ENCODE measurements around the gene BRIP1. TPM values are rescaled to one million over a fixed set of nuclear protein-coding genes. Genes with fewer than 3 reads are reported as not detected.
"Not testable (repeated sequence)": the region's sequence is repeated elsewhere in the genome, so short reads cannot be mapped to it uniquely, and the experiment has no call there.

Gene BRIP1
- polyA plus RNA-seq, 4 donors, result 8.1 to 11.7 (median 10.8) TPM

DNA sequence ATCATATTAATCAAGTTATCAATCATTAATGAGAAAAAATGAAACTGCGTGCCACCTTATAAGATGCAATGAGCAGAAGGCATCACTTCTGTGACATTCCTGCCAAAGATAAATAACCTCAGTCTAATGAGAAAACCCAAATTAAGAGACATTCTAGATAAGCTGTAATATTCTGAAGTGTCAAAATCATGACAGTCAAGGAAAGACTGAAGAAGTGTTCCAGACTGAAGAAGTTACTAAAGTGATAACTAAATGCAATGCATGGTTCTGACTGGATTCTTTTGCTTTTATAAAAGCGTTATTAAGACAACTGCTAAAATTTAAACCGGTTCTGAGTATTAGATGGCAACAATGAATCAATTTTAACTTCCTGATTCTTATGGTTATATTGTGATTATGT lies 30.9 kb downstream of the BRIP1 start:
- DNase-seq (ENCODE audit: low read depth in 4 of 4, low spot score in 3 of 4), result no peak

DNA sequence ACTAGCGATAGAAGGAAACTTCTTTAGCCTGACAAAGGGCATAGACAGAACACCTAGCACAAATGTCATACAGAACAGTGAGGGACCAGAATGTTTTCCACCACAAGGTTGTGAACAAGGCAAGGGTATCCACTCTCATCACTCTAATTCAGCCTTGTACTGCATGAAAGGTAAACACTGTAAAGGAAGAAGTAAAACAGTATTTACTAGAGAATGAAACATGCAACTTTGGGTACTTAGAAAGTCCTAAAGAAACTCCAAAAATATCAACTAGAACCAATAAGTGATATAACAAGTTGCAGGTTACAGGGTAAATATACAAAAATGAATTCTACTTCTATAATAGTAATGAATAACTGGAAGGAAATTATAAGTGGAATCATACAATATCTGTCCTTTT lies 32.2 kb downstream of the BRIP1 start:
- DNase-seq (ENCODE audit: low read depth in 4 of 4, low spot score in 3 of 4), result no peak

DNA sequence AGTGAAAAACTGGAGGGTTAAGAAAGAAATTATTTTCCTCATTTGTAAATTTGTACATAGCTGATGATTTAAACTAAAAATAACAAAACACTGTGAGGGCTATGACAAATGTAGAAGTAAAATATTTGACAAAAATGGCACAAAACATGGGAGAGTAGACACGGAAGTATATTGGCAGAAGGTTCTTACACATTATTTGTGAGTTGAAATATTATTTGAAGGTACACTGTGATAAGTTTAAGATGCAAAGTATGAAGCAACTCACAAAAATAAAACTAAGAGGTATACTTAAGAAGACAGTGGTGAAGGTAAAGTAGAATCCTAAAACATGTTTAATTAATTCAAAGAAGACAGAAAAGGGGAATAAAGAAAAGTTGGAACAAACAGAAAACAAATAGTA lies 34.6 kb downstream of the BRIP1 start:
- DNase-seq (ENCODE audit: low read depth in 4 of 4, low spot score in 3 of 4), result no peak

DNA sequence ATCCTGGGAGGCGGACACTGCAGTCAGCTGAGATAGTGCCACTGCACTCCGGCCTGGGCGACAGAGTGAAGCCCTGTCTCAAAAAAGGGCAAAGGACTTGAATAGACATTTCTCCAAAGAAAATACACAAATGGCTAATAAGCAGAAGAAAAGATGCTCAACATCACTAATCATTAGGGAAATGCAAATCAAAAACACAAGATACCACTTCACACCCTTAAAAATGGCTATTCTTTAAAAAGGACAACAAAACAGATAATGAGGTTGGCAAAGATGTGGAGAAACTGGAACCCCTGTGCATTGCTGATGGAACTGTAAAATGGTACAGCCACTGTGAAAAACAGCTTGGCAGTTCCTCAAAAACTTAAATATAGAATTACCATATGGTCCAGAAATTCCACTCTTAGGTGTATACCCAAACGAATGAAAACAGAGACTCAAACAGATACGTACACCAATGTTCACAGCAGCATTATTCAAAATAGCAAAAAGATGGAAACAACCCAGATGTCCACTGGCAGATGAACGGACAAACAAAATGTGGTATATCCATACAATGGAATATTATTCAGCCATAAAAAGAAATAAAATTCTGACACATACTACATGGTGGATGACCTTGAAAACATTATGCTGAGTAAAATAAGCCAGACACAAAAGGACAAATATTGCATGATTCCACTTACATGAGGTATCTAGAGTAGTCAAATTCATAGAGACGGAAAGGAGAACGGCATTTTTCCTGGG lies 35.5 kb downstream of the BRIP1 start:
- DNase-seq (ENCODE audit: low read depth in 4 of 4, low spot score in 3 of 4), result no peak

DNA sequence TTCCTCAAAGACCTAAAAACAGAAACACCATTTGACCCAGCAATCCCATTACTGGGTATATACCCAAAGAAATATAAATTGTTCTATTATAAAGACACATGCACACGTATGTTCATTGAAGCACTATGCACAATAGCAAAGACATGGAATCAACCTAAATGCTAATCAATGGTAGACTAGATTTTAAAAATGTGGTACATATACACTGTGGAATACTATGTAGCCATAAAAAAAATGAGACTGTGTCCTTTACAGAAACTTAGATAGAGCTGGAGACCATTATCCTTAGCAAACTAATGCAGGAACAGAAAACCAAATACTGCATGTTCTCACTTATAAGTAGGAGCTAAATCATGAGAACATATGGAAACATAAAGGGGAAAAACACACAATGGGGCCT lies 36.5 kb downstream of the BRIP1 start:
- not testable (repeated sequence) for DNase-seq (ENCODE audit: low read depth in 4 of 4, low spot score in 3 of 4)

DNA sequence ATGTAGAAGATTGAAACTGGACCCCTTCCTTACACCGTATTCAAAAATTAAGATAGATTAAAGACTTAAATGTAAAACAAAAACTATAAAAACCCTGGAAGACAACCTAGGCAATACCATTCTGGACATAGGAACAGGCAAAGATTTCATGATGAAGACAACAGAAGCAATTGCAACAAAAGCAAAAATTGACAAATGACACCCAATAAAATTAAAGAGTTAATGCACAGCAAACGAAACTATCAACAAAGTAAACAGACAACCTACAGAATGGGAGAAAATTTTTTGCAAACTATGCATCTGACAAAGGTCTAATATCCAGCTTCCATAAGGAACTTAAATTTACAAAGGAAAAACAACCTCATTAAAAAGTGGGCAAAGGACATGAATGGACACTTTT lies 37.1 kb downstream of the BRIP1 start:
- not testable (repeated sequence) for DNase-seq (ENCODE audit: low read depth in 4 of 4, low spot score in 3 of 4)

DNA sequence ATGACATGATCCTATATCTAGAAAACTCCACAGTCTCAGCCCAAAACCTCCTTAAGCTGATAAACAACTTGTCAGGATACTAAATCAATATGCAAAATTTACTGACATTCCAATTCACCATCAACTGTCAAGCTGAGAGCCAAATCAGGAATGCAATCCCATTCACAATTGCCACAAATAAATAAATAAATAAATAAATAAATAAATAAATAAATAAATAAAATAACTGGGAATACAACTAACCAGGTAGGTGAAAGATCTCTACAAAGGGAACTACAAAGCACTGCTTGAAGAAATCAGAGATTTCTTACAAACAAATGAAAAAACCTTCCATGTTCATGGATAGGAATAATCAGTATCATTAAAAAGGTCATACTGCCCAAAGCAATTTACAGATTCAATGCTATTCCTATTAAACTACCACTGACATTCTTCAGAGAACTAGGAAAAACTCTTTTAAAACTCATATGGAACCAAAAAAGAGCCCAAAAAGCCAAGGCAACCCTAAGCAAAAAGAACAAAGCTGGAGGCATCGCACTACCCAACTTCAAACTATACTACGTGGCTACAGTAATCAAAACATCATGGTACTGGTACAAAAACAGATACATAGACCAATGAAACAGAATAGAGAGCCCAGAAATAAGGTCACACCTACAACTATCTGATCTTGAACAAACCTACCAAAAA lies 37.7 kb downstream of the BRIP1 start:
- no peak for DNase-seq (ENCODE audit: low read depth in 4 of 4, low spot score in 3 of 4)

DNA sequence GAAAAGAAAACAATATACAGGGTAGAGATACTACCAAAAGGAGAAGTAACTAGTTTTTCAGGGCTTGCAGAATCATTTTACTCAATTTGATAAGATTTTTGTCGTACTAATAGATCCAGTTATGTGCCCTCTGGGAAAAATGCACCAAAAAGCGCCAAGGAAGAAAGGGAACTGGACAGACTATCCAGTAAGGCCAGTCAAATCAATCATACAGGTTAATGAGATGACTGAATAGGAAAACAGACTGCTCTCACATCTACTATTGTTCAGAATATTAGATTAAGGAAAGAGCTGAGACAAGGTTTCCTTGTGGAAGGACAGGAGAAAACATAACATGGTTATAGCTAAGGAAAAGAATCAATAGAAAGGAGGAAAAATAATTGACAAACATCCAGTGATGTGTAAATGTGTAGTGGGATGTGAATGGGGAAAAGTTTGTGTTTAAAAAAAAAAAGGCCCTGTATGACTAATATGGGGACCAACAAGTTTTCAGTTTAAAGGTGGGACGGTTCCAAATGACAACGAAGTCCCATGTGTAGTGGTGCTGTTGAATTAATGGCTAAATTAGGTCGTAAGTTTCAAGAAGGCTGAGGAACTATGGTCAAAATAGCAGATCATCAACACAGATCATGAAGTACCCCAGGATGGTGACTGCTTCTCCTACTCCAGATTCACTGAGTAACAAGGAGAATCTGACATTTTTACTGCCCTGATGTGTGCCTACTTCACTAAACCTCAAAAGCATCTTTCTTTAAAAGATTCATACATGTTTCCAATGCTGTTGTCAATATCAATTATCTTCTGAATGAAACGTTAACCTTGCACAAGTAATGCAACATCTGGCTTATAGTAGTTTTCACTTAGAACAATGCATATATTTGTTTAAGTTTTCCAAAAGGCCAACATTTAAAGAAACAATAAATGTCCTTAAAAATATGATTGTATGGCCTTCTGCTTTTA lies 40.7 kb downstream of the BRIP1 start:
- no peak for DNase-seq (ENCODE audit: low read depth in 4 of 4, low spot score in 3 of 4)

DNA sequence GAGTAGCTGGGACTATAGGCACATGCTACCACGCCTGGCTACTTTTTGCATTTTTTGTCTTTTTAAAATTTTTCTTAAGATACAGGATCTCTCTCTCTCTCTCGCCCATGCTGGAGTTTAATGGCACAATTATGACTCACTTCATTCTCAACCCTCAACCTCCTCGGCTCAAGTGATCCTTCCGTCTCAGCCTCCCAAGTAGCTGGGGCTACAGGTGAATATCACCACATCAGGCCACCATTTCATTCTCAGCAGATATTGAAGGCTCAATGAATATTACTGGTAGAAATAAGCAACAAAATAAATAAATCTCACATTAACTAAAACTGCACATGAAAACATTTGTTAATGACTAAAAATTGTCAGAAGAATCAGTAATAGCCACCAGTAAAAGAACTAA lies 41.7 kb downstream of the BRIP1 start:
- no peak for DNase-seq (ENCODE audit: low read depth in 4 of 4, low spot score in 3 of 4)

DNA sequence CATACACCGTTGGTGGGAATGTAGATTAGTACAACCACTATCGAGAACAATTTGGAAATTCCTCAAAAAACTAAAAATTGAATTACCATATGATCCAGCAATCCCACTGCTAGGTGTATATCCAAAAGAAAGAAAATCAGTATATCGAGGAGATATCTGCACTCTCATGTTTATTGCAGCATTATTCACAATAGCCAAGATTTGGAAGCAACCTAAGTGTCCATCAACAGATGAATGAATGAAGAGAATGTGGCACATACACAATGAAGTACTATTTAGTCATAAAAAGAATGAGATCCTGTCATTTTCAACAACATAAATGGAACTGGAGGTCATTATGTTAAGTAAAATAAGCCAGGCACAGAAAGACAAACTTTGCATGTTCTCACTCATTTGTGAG lies 44.1 kb downstream of the BRIP1 start:
- not testable (repeated sequence) for DNase-seq (ENCODE audit: low read depth in 4 of 4, low spot score in 3 of 4)

DNA sequence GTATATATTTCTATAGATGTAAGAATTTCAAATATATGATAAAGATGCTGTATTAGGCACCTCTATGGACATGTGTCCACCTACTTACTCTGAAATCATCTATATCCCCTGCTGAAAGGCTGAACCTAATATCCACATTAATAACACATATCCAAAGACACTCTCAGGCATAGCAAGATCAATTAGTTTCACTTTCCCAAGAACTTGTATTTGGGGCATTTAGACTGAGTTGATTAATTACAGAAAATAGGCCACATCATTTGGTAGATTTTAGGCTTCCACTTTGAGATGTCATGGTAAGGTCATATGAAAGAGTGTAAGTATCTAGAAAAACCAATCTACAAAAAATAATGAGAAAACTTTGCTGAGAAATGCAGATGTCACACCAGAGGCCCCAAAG lies 45.1 kb downstream of the BRIP1 start:
- DNase-seq (ENCODE audit: low read depth in 4 of 4, low spot score in 3 of 4), result no peak

DNA sequence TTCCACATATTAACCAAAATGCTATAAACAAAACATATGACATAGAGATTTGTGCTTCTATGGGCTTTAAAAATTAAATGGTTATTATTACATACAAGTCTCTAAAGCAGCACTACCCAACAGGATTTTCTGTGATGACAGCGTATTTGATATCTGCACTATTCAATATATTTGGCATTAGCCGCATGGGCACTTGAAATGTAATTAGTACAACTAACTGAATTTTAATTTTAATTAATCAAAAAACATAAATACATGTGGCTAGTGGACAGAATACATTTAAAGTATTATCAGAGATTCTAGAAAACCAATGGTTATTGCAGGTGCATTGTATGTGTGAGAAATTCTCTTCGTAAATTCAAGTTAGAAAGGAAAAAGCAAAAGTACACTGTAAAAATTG lies 45.9 kb downstream of the BRIP1 start:
- DNase-seq (ENCODE audit: low read depth in 4 of 4, low spot score in 3 of 4), result no peak

DNA sequence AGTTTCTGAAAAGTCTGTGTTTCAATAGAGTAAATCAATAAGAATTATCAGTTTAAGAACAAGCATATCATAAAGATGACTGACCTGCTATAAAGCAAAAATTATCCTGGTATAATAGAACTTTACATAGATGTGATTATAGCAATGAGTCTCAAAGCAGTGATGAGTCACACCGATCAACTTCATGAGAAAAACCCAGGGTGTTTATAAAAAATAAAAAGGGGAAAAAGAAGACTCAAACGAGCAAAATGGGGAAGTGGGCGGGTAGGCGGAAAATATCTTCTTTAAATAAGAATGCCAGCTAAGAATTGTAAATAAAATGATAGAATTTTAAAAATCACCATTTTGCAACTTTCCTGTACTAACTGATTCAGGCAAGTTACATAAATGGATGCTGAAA lies 46.8 kb downstream of the BRIP1 start:
- no peak for DNase-seq (ENCODE audit: low read depth in 4 of 4, low spot score in 3 of 4)

DNA sequence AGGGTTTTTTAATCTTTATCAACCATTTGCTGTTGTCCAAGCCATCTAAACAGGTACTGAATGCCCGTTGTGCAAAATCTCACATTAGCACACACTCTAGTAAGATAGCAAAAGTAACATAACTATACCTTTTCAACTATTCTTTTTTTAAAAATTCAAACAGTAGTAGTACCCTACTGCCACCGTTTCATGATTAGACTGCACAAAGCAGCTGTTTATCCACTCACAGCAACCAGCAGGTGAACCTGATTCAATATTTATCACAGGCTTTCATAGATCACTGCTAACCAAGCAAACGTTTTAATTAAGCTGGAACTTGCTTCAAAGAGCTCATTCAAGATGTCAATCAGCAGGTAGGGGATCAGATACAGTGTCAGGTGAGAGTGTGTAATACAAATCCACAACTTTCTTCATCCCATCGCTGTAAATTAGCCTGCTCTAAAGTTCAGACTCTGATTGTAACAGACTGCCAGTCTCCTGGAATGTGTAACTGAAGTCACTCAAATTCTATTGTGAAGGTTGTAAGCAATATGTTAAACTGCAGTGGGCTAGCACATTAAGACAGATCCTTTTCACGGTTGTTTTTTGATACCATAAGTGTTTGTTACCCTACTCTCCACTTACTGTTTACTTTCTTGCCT lies 47.3 kb downstream of the BRIP1 start:
- peak in 2 of 4 donors; percentile 7 to 29 for DNase-seq (ENCODE audit: low read depth in 4 of 4, low spot score in 3 of 4)

DNA sequence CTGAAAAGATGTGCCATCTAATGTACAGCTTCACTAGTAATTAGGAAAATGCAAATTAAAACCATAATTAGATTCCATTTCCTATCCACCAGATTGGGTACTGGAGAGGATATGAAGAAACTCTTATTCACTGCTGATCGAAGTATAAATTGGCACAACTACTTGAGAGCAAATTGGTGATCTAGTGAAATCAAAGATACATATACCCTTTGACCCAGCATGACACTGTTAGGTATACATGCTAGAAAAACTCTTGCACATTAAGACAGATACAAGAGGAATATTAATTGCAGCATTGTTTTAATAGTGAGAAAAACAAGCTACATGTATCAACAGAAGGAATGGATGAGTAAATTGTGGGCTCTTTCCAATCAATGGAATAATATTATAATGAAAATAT lies 48.8 kb downstream of the BRIP1 start:
- DNase-seq (ENCODE audit: low read depth in 4 of 4, low spot score in 3 of 4), result no peak

DNA sequence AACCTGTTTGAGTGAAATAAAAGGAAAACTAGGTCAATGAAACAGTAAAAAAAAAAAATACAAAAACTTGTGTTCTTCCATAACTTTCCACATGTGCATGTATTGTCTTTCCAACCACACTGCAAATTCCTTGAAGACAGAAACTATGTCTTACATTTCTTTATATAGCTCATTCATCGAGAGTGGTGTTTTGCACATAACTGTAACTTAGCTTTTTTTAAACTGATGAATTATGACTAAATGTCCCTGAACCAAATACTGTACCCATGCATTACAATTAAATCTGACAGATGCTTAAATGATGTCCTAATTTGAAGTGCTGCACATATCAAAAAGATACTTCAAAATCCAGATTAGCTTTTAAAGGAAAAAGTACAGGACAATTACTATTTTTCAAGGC lies 50.1 kb downstream of the BRIP1 start:
- DNase-seq (ENCODE audit: low read depth in 4 of 4, low spot score in 3 of 4), result no peak

DNA sequence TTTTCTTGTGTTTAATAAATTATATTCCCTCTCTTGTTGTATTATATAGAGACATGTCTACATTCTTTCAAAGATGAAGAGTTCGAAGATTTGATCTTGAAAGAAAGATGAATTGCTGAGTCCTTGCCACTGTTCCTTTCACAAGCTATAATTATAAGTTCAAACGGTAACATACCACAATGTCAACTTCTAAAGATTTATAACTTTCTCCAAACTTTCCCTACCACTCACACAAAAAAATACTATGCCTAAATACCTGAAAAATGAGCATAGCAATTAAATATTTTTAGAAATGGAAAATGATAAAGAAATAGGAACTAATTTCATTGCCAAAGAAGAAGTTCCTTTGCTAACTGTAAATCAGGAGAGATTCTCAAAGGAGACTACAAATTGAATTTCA lies 50.6 kb downstream of the BRIP1 start:
- DNase-seq (ENCODE audit: low read depth in 4 of 4, low spot score in 3 of 4), result no peak

DNA sequence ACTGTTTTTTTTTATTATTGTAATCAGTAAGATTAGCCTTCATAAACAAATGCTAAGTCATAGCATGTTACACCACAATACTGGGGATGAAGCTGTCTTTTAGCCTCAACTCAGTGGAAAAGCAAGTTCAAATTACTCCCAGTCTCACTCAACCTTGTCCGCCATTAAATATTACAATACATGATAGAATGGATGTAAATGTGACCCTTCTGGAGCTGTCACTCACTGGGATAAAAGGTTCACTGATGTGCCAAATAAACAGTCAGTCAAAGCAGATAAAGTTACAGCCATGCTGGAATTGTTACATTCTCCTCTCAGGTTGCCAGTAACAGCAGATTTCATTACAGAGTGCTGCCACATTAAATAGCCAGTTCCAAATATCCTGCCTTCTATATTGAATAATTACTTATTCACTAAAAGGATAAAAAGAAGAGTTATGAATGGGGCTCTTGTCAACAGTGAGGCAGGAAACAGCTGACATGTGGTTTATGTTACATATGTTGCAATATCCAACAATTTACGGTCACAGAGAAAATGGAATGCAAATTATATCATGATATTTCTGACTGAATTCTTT lies 53.4 kb downstream of the BRIP1 start:
- DNase-seq (ENCODE audit: low read depth in 4 of 4, low spot score in 3 of 4), result no peak

DNA sequence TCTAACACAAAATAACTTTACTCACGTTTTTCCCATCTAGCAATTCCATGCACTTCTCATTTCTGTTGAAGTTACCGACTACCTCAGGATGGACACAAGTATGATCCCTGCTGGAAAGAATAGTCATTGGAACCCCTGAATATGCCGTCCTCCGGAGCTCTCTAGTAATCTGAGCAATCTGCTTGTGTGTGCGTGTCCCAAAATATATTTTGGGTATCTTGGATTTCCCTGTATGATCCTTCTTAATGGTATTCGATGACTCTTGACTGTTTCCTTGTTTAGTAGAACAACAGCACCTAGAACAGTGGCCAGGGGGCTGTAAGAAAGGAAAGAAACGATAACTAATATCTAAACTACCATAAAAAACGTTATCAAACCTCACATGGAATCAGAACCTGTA lies 54.9 kb downstream of the BRIP1 start:
- DNase-seq (ENCODE audit: low read depth in 4 of 4, low spot score in 3 of 4), result no peak

DNA sequence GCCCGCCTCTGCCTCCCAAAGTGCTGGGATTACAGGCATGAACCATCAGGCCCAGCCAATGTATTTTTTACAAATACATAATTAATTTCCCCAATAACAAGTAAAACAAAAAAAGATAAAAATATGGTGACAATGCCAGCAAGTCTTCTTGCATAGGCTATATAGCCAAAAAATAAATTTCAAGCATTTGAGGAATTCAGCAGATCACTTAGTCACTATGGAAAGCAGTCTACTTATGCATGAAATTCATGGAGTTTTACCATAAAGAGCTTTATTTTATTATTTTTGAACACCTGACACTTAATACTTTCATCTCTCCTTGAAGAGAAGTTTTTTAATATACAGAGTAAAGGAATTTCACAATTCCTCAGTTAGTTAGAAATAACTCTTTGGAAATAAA lies 56.4 kb downstream of the BRIP1 start:
- no peak for DNase-seq (ENCODE audit: low read depth in 4 of 4, low spot score in 3 of 4)
